ENCODE measurements around the gene SLC25A53.

GRCh38 chrX:104118765-104119164, 38.0 kb downstream of the SLC25A53 start:
- no peak for TF ChIP-seq CTCF (conservative IDR thresholded peaks at IDR 0.05)
- TF ChIP-seq ZFX (IDR thresholded peaks at IDR 0.05): no peak
